GM19240 (cell line): ENCODE measurements around the gene RBP2.

ENCODE experiments used
- DNase-seq: peaks from one replicate; pipeline ENCODE4 v3.0.0; 2011; ENCODE audit warnings: low spot score; ENCODE audit not compliant: insufficient read length

The RBP2 gene

GRCh38 chr3:139476348-139476747 is at the start of gene RBP2:
TSS of gene RBP2 (minus strand) at chr3:139476516. CDS start at chr3:139476459, 57 bp downstream.
- DNase-seq: no peak

DNA sequence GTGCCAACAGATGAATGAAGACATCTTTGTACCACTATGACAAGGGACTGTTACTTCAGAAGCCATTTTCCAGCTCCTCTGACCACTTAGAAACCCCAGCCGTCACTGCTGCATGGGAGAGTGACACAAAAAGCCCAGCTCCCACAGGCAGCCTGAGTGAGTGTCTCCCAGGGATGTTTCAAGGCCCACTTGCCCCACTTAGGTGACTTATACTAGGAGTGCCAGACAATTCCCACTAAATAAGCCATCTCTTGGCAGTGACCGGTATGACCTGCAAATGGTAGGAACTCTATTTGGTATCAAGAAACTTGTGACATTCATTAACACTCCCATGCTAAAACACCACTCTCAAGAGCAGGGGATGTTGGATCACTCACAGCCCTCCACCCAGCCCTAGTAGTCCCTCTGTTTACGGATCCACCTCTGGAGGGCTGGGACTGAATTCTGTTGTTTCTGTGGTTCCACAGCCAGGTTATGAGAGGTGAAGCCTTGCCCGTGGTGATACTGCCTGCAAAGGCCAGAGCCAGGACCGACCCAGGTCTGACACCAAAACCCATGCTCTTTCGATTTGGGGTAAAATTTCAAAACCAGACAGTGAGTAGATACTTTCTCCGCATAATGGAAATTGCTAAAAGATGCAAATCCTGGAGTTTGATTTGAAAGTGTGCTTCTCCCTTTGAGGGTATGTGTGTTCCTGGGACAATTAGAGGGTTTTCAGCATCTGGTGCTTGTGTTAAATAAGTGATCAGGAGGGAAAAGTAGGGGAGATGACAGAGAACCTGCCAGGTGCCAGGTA is 48.7 kb upstream of the RBP2 start:
- DNase-seq: no peak

GRCh38 chr3:139523718-139524117 is 47.4 kb upstream of the RBP2 start:
- no peak for DNase-seq

GRCh38 chr3:139523166-139523565 is 46.9 kb upstream of the RBP2 start:
- no peak for DNase-seq

- DNase-seq: no peak
Measured at GRCh38 chr3:139522421-139522820, 46.1 kb upstream of the RBP2 start.

GRCh38 chr3:139521816-139522215 is 45.5 kb upstream of the RBP2 start:
- DNase-seq: no peak

DNA sequence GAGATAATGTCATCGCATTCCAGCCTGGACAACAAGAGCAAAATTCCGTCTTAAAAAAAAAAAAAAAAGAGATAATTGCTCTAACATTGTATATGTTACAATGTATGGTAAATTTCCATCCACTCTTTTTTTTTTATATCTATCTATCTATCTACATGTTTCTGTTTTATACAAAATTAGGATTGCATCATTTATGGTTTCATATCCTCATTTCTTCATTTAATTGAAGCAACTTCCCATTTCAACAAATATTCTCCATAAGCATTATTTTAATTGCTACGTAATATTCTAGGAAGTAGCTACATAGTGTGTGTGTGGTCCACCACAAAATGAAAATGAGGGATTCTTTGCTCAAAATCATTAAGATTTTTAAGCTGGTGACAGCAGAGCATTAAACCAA is 44.8 kb upstream of the RBP2 start:
- DNase-seq: no peak

DNA sequence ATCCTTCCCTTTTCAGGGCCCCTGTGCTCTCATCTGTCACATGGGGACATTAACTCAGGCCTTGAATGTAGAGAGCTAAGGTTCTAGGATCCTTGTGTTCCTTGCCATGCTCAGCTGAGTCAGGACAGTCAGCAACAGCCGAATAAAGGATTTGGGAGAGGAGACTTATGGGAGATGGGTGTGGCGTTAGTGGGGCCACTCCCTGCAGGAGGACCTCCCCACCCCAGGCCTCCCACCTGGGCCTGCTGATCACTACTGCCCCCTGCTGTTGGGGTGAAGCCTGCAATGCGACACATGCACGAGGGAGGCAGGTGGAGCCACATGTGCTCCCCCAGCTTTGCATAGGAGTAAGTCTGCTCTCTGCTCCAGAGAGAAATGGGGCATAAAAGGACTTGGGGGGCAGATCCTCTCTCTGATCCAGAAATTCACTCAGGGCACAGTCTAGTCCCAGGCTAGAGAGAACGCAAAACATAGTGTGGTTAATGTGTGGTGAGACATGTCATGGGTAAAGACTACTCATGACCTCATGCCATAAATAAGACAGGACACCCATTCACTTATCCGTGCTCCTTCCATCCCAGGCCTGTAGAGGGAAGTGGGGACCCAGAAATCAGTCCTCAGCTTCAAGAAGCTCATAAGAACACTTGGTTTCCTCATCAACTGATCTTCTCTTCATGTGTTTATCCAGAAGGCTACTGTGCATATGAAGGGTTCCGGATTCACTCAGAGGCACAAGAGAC is 43.9 kb upstream of the RBP2 start:
- peak; percentile 24 for DNase-seq

GRCh38 chr3:139518926-139519842 is 42.9 kb upstream of the RBP2 start:
- no peak for DNase-seq

DNA sequence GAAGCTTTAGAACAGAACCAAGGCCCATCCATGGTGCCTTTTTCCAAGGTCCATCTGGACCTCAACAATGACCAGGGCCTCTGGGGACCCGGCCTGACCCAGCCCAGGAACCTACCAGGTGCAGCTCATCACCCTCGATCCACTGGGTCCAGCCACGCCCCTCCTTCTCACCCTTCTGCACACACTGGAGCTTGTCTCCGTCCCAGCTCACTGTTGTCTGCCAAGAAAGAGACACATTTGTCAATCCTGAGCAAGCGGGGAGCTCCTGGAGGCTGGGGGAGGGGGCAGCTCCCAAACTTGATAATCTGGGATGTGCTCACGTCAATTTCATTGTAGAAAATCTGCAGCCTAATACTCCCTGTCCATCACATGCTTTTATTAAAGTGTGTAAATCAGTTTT is 42.0 kb upstream of the RBP2 start:
- DNase-seq: no peak

- no peak for DNase-seq
Measured at GRCh38 chr3:139517321-139518065, 41.2 kb upstream of the RBP2 start.

DNA sequence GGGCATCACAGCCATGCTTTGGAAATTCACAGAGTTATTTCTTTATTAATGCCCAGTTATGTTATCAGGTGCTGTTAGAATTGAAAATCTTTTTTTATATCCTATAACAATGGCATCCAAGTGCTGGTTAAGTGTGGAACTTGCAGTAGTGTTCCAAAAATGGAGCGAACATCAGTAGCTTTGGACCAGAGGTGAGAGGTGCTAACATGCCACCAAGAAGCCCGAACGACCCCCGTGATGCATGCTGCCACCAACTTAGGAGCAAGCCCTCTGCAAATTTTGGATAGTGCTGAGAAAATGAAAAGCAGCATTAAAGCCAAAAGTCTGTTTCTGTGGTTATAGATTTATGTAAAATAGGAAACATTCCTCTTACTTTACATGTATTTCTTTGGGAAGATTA is 38.4 kb upstream of the RBP2 start:
- DNase-seq: no peak

GRCh38 chr3:139509631-139510030 is 33.3 kb upstream of the RBP2 start:
- no peak for DNase-seq

DNA sequence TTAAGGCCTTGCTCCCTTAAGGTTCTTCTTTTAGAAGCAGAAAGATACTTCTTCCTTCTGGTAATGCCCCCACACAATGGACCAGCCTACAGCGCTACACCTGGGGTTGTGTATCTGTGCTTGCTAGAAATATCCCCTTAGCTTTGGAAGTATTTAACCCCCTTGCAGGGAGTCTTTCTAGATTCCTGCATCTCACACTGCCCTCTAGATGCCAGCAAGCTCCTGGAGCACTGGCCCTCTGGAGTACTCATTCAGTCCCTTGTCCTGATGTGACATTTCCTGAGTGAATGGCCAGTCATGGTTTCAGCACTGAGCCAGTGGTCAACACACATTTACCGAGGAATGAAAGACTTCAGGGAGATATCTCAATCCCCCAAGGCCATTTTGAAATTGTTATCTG is 30.4 kb upstream of the RBP2 start:
- no peak for DNase-seq

- no peak for DNase-seq
Measured at GRCh38 chr3:139505829-139506386, 29.6 kb upstream of the RBP2 start.

GRCh38 chr3:139499536-139499935 is 23.2 kb upstream of the RBP2 start:
- no peak for DNase-seq

DNA sequence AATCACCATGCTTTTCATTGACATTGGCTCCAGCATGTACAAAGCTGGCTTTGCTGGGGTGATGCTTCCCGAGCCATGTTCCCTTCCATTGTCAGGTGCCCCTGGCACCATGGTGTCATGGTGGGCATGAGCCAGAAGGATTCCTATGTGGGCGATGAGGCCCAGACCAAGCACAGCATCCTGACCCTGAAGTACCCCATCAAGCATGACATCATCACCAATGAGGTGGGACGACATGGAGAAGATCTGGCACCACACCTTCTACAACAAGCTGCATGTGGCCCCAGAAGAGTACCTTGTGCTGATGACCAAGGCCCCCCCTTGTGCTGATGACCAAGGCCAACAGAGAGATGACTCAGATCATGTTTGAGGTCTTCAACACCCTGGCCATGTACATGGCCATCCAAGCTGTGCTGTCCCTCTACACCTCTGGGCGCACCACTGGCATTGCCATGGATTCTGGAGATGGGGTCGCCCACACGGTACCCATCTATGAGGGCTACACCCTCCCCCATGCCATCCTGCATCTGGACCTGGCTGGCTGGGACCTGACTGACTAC is 17.6 kb upstream of the RBP2 start:
- no peak for DNase-seq

DNA sequence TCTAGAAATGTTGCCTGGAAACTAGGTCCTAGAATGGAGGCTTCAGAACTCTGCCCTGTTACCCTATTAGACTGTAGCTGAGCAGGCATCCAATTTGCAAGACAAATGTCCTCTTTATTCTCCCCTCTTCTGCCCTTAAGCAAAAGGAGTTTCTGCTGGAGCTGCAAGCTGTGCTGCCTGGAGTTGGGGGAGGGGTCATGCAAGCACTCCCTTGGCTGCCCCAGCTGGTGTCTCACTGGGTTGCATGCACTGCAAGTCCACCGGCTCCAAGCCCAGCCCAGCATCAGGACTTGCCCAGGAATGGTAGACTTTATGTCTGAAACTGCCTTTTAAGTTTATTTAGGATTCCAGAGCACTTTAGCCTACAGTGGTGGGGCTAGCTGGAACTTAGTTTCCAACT is 15.7 kb upstream of the RBP2 start:
- no peak for DNase-seq

DNA sequence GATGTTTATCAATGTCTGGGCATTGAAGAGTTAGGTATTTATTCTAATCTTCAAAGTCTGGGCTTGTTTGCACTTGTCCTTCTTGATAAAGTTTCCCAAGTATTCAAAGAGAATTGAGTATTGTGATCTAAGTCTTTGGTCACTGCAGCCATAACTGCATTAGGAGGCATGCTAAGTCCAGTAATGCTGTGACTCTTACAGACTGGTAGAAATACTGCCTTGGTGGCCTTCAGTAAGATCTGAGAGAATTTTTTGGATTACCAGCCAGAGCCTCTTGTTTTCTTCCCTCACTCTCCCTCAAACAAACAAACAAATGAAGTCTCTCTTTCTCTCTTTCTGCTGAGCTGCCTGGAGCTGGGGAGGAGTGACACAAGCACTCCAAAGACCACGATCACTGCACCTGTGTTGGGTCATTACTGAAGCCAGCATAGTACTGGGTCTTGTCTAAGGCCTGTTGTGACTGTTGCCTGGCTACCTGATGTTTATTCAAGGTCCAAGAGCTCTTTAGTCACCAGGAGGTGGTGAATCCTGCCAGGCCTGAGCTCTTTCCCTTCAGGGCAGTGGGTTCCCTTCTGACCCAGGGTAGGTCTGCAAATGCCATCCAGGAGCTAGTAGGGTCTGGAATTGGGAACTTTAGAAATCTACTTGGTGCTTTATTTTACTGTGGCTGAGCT is 14.8 kb upstream of the RBP2 start:
- no peak for DNase-seq

DNA sequence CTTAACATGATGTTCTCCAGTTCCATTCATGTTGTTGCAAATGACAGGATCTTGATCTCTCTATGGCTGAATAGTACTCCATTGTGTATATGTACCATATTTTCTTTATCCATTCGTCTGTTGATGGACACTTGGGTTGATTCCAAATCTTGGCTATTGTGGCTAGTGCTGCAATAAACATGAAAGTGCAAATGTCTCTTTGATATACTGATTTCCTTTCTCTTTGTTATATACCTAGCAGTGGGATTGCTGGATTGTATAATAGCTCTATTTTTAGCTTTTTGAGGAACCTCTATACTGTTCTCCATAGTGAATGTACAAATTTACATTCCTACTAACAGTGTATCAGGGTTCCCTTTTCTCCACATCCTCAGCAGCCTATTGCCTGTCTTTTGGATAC is 5.9 kb upstream of the RBP2 start:
- DNase-seq: no peak
